ENCODE measurements around the gene LRFN4.

DNA sequence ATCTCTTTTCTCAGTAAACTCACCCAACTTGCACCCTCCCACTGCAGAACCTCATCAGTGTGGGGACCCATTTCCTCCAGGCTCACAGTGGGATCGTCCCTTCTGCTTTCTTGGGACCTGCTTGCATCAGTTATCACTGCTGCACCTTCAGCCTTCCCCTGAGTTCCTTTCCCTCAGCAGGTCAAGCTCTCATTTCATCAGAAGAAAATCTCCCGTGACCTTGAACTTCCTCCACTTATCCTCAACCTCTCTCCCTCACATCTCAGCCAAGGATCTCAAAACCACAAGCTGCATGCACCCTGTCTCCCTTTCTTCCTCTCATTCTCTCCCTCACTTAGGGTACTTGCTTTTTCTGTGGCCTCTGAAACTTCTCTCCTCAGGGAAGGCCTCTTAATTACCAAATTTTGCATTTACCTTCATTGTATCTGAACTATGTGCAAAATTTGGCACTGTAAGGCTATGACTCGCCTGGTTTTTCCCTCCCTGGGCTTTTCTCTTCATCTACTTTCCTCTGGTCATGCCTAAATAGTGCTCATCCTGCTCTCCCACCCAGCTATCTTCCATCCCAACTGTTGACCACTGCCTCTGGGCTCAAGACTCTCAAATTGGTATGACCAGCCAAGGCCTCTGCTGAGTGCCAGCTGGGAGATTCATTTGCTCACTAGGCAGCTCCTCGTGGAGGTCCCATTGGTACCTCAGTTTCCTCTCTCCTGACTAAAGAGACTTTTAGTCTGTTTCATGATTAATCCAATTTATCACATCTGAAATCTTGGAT is 16.4 kb upstream of the LRFN4 start:
- TF ChIP-seq POLR2A (IDR thresholded peaks at IDR 0.05; ENCODE audit: low read length) (no peak), GATA1 (IDR thresholded peaks at IDR 0.05; ENCODE audit: low read depth, low read length) (no peak)
